OCI-LY7 (cell line): ENCODE data around the gene TMEFF1. TPM values are rescaled to one million over a fixed set of nuclear protein-coding genes. Genes with fewer than 3 reads are reported as not detected.
"Not testable (repeated sequence)": the region's sequence is repeated elsewhere in the genome, so short reads cannot be mapped to it uniquely, and the experiment has no call there.

Experiments
- BruUV-seq: library from RNA; stranded (reverse); fragments of 400-500 nt; replicated peaks from 2 replicates; lab custom pipeline; 2021; lab: Mats Ljungman, UMichigan
- CTCF ChIA-PET: fragments of 300-600 bp; sonication (Branson Sonifier 250); formaldehyde crosslinking; loops from one replicate; lab custom pipeline; 2022; ENCODE audit warnings: antibody characterized with exemption; ENCODE audit not compliant: unreplicated experiment; lab: Charles Lee
- POLR2A ChIA-PET: fragments of 300-600 bp; sonication (Branson Sonifier 250); formaldehyde crosslinking; loops from one replicate; lab custom pipeline; 2022; ENCODE audit warnings: antibody characterized with exemption; lab: Charles Lee
- DNase-seq: peaks from one replicate; pipeline ENCODE4 v3.0.0-alpha.2; 2015; ENCODE audit warnings: low spot score
- H2AFZ ChIP-seq: fragments of 200-600 bp; sonication (generic), shearing (Covaris generic); 2 replicates; pipeline ENCODE4 v1.6.1; 2014; ENCODE audit warnings: mild to moderate bottlenecking, antibody characterized with exemption, low read length, moderate library complexity
- H3K27ac ChIP-seq: fragments of 200-600 bp; sonication (generic); 2 replicates; pipeline ENCODE4 v1.5.1; 2014; ENCODE audit warnings: mixed run types, low read depth, mild to moderate bottlenecking, moderate library complexity, low read length, inconsistent platforms; ENCODE audit not compliant: poor library complexity, severe bottlenecking
- H3K36me3 ChIP-seq: fragments of 200-600 bp; sonication (generic); 2 replicates; pipeline ENCODE4 v1.6.1; 2014; ENCODE audit warnings: mild to moderate bottlenecking, antibody characterized with exemption, low read length, moderate library complexity, mixed read lengths; ENCODE audit not compliant: insufficient read depth
- H3K4me1 ChIP-seq: fragments of 200-600 bp; sonication (generic); 2 replicates; pipeline ENCODE4 v1.5.1; 2014; ENCODE audit warnings: mild to moderate bottlenecking, low read length; ENCODE audit not compliant: insufficient read depth, poor library complexity, severe bottlenecking
- H3K4me2 ChIP-seq: fragments of 200-600 bp; sonication (generic); 2 replicates; pipeline ENCODE4 v1.6.1; 2014; ENCODE audit warnings: mild to moderate bottlenecking, low read length
- H3K4me3 ChIP-seq: fragments of 200-600 bp; sonication (generic); 2 replicates; pipeline ENCODE4 v1.5.1; 2014; ENCODE audit warnings: mild to moderate bottlenecking, low read depth, low read length; ENCODE audit not compliant: poor library complexity, severe bottlenecking
- H3K79me2 ChIP-seq: fragments of 200-600 bp; sonication (generic); 2 replicates; pipeline ENCODE4 v1.6.1; 2016; ENCODE audit warnings: low read depth, mild to moderate bottlenecking, low read length, moderate library complexity, mixed read lengths; ENCODE audit not compliant: insufficient read depth
- H3K9me2 ChIP-seq: fragments of 200-600 bp; sonication (generic); 2 replicates; pipeline ENCODE4 v1.6.1; 2016; ENCODE audit warnings: mild to moderate bottlenecking, low read length, mixed read lengths; ENCODE audit not compliant: insufficient read depth
- H3K9me3 ChIP-seq: fragments of 200-600 bp; sonication (generic); 2 replicates; pipeline ENCODE4 v1.6.1; 2014; ENCODE audit warnings: mild to moderate bottlenecking, mixed run types, low read length, mixed read lengths
- H4K20me1 ChIP-seq: fragments of 200-600 bp; sonication (generic); 2 replicates; pipeline ENCODE4 v1.6.1; 2014; ENCODE audit warnings: mild to moderate bottlenecking, antibody characterized with exemption, low read length, moderate library complexity, mixed read lengths; ENCODE audit not compliant: insufficient read depth
- EZH2phosphoT487 ChIP-seq: fragments of 200-600 bp; sonication (generic); IDR thresholded peaks from 2 replicates; pipeline ENCODE4 v1.6.1; 2018; ENCODE audit warnings: low read depth, borderline replicate concordance, mild to moderate bottlenecking, mixed run types, antibody characterized with exemption, low read length, moderate library complexity, mixed read lengths
- intact Hi-C: fragments of 100-400 bp; cut with micrococcal nuclease; formaldehyde crosslinking; loops from one replicate; pipeline ENCODE4 v1.10.0; 2022; ENCODE audit not compliant: unreplicated experiment
- total RNA-seq, 2 experiments: library from RNA; depleted of rRNA in 1 of 2; stranded (reverse); fragments of >200 nt in 1 of 2; shearing (Covaris generic) in 1 of 2; gene quantifications; 2 replicates each; pipeline ENCODE4 v1.2.3, GENCODE V29; 2014 to 2022
- TF ChIP-seq, protein P1 (sequence below): fragments of 200-600 bp; sonication (generic); conservative IDR thresholded peaks from 2 replicates; pipeline ENCODE4 v1.5.1; 2014; ENCODE audit warnings: mild to moderate bottlenecking, antibody characterized with exemption, low read length, moderate library complexity, mixed read lengths

Gene TMEFF1
- total RNA-seq, 2 experiments from 2014 or later, result 3.6 to 4.7 TPM

DNA sequence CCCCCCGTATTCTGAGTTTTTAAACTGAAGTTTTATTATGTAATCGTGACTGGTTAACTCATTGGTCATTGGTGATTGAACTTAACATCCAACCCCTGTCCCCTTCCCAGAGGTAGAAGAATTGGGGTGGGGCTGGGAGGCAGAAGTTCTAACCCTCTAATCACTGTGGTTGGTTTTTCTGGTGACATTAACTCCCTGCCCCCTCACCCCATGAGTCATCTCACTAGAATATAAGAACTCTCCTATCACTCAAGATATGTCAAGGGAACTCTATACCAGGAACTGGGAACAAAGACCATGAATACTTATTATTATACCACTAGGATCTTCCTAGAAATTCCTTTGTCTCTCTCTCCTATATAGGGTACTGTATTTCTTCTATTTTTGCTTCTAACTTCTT, 52.6 kb downstream of the TMEFF1 start:
- BruUV-seq, result no TSS peak
- ChIA-PET POLR2A (interaction anchor here (0.6 kb wide), 1 partner anchor 601 kb away, joined by 3 read pairs; no protein-coding TSS in a partner anchor), CTCF (no interaction called here)
- TF ChIP-seq, protein P1, sequence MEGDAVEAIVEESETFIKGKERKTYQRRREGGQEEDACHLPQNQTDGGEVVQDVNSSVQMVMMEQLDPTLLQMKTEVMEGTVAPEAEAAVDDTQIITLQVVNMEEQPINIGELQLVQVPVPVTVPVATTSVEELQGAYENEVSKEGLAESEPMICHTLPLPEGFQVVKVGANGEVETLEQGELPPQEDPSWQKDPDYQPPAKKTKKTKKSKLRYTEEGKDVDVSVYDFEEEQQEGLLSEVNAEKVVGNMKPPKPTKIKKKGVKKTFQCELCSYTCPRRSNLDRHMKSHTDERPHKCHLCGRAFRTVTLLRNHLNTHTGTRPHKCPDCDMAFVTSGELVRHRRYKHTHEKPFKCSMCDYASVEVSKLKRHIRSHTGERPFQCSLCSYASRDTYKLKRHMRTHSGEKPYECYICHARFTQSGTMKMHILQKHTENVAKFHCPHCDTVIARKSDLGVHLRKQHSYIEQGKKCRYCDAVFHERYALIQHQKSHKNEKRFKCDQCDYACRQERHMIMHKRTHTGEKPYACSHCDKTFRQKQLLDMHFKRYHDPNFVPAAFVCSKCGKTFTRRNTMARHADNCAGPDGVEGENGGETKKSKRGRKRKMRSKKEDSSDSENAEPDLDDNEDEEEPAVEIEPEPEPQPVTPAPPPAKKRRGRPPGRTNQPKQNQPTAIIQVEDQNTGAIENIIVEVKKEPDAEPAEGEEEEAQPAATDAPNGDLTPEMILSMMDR, result no peak
- no peak for TF ChIP-seq EZH2phosphoT487
- Histone ChIP-seq H2AFZ (no peak overlapping the region), H3K4me1 (no peaks in the 10 kb centered on the region), H3K36me3 (no peaks in the 10 kb centered on the region), H3K9me2 (no peaks in the 10 kb centered on the region), H3K9me3 (no peaks in the 10 kb centered on the region), H3K27ac (no peak overlapping the region), H3K79me2 (no peaks in the 10 kb centered on the region), H3K4me3 (no peak overlapping the region), H4K20me1 (no peaks in the 10 kb centered on the region), H3K4me2 (no peak overlapping the region)
- DNase-seq, result no peak
- intact Hi-C loops, result no loop called here

DNA sequence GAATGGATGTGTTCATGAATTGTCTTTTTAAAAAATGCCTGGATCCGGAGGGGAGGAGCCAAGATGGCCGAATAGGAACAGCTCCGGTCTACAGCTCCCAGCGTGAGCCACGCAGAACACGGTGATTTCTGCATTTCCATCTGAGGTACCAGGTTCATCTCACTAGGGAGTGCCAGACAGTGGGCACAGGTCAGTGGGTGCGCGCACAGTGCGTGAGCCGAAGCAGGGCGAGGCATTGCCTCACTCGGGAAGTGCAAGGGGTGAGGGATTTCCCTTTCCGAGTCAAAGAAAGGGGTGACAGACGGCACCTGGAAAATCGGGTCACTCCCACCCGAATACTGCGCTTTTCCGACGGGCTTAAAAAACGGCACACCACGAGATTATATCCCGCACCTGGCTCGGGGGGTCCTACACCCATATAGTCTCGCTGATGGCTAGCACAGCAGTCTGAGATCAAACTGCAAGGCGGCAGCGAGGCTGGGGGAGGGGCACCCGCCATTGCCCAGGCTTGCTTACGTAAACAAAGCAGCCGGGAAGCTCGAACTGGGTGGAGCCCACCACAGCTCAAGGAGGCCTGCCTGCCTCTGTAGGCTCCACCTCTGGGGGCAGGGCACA, 54.3 kb downstream of the TMEFF1 start:
- H3K9me3 ChIP-seq, H3K4me3 ChIP-seq, H3K4me2 ChIP-seq, BruUV-seq, H3K4me1 ChIP-seq, H3K36me3 ChIP-seq, CTCF ChIA-PET, intact Hi-C loops, DNase-seq, H4K20me1 ChIP-seq, H3K27ac ChIP-seq, H2AFZ ChIP-seq, H3K9me2 ChIP-seq, H3K79me2 ChIP-seq: not testable (repeated sequence)
- POLR2A ChIA-PET, result interaction anchor here (0.6 kb wide), 1 partner anchor 586 kb away, joined by 4 read pairs; no protein-coding TSS in a partner anchor

- Histone ChIP-seq H3K4me1 (no peaks in the 10 kb centered on the region), H2AFZ (no peak overlapping the region), H3K36me3 (no peaks in the 10 kb centered on the region), H3K4me2 (no peak overlapping the region), H3K79me2 (no peaks in the 10 kb centered on the region), H4K20me1 (no peaks in the 10 kb centered on the region), H3K9me3 (no peaks in the 10 kb centered on the region), H3K27ac (no peak overlapping the region), H3K9me2 (no peaks in the 10 kb centered on the region), H3K4me3 (no peak overlapping the region)
- no peak for TF ChIP-seq EZH2phosphoT487
- TF ChIP-seq, protein P1, result no peak
- DNase-seq, result no peak
- BruUV-seq, result no TSS peak
- ChIA-PET CTCF (no interaction called here), POLR2A (no interaction called here)
- intact Hi-C loops, result no loop called here
These were observed 61.5 kb downstream of the TMEFF1 start for GRCh38 chr9:100534401-100534800.
